ENCODE results near the gene ERRFI1.
"Not testable (repeated sequence)": the region's sequence is repeated elsewhere in the genome, so short reads cannot be mapped to it uniquely, and the experiment has no call there.

Gene ERRFI1

DNA sequence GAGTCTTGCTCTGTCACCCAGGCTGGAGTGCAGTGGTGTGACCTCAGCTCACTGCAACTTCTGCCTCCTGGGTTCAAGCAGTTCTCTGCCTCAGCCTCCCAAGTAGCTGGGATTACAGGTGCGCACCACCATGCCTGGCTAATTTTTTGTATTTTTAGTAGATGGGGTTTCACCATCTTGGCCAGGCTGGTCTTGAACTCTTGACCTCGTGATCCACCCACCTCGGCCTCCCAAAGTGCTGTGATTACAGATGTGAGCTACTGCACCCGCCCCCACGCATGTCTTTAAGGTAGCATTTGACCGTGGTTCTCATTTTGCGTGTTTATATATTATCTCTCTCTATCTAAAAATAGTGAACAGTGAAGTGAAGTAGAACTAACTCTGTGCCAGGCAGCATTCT lies 62.3 kb downstream of the ERRFI1 start:
- not testable (repeated sequence) for DNase-seq

DNA sequence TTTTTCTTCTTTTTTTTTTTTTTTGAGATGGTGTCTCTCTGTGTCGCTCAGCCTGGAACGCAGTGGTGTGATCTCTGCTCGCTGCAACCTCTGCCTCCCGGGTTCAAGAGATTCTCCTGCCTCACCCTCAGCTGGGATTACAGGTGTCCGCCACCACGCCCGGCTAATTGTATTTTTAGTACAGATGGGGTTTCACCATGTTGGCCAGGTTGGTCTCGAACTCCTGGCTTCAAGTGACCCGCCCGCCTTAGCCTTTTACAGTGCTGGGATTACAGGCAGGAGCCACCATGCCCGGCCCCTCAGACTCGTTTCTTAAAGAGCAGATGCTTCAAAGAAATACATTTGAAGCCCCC lies 62.8 kb downstream of the ERRFI1 start:
- not testable (repeated sequence) for DNase-seq

DNA sequence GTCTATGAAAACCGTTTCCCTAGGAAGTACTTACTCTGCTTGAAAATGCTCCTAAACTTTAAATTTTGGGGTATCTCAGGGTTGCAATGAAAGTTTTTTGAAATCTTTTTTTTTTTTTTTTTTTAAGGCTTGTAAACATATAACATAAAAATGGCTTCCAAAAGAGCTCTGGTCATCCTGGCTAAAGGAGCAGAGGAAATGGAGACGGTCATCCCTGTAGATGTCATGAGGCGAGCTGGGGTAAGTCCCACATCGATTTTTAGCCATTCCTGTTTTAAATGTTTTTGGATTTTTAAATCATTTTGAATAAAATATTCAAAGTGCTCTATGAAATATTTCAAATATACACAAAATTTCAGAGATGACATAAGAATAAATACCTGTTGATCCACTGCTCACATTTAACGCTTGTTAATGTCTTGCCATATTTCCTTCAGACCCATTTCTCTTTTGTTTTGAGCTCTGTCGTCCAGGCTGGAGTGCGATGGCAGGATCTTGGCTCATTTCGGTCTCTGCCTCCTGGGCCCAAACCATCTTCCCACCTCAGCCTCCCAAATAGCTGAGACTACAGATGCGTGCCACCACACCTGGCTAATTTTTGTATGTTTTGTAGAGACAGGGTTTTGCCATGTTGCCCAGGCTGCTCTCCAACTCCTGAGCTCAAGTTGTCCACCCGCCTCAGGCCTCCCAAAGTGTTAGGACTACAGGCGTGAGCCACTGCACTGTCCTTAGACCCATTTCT lies 63.3 kb downstream of the ERRFI1 start:
- DNase-seq = no peak

DNA sequence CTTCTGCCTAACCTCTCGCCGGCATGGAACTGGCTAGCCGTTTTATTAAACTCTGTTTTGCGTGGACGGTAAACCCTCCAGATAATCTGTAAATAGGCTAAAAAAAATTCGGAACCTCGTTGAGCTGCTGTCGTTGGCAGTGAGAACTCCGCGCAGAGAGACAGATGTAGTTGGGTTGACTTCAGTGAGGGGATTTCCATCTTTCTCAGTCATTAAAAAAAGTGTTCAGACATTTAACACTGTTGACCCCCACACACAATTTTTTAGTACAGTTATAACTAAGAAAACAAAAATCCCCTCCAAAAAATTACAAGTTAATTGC lies 64.1 kb downstream of the ERRFI1 start:
- no peak for DNase-seq
